Fibroblast of villous mesenchyme (primary cell): ENCODE results near the gene SULT1C2. TPM values are rescaled to one million over a fixed set of nuclear protein-coding genes. Genes with fewer than 3 reads are reported as not detected.

ENCODE experiments used
- total RNA-seq: library from RNA; depleted of rRNA; stranded (reverse); fragments of >200 nt; gene quantifications from 2 replicates; pipeline ENCODE4 v1.2.3, GENCODE V29; 2012

SULT1C2 gene
- total RNA-seq, 1 donor, result not detected

Other genes starting within 250 kb of the SULT1C2 start
- not detected in 2 replicates for gene SULT1C3, start 48.9 kb upstream of the SULT1C2 start, total RNA-seq
- gene SULT1C4, start 89.1 kb downstream of the SULT1C2 start, total RNA-seq, result 0.32 and 0.43 TPM in 2 replicates
- 21.3 and 30.7 TPM in 2 replicates for gene GCC2, start 160.3 kb downstream of the SULT1C2 start, total RNA-seq
- 152 and 162 TPM in 2 replicates for gene LIMS1, start 245.6 kb downstream of the SULT1C2 start, total RNA-seq